ENCODE data around the gene KDM4C.
"Not testable (repeated sequence)": the region's sequence is repeated elsewhere in the genome, so short reads cannot be mapped to it uniquely, and the experiment has no call there.

KDM4C gene

DNA sequence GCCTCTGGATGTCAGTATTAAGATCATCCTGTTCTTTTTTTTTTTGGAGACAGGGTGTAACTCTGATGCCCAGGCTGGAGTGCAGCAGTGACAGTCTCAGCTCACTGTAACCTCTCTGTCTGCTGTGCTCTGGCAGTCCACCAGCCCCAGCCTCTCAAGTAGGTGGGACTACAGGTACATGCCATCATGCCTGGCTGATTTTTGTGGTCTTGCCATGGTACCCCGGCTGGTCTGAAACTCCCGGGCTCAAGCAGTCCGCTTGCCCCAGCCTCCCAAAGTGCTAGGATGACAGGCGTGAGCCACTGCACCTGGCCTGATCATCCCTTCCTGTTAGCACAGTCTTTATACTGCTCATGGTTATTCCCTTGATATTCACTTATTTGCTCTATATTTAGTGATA is 3.5 kb downstream of the KDM4C start:
- Histone ChIP-seq H3K36me3 (ENCODE audit: control insufficient read depth in 5 of 5, insufficient read depth in 5 of 5, low read length in 5 of 5) (no peaks in the 10 kb centered on the region), H3K9ac (ENCODE audit: low read length in 5 of 5) (no peak overlapping the region), H3K4me3 (ENCODE audit: low read depth in 1 of 5, low read length in 5 of 5) (no peak overlapping the region), H3K4me1 (ENCODE audit: control insufficient read depth in 5 of 5, insufficient read depth in 5 of 5, low read length in 5 of 5) (peaks cover 0 to 29% (median 14%) of the 10 kb centered on the region in 5 donors), H3K27me3 (ENCODE audit: control insufficient read depth in 5 of 5, insufficient read depth in 4 of 5, low read length in 5 of 5) (no peaks in the 10 kb centered on the region), H3K9me3 (ENCODE audit: control insufficient read depth in 5 of 5, low read length in 5 of 5) (peaks cover 0 to 4% (median 0%) of the 10 kb centered on the region in 5 donors), H3K27ac (ENCODE audit: low read depth, low read length) (no peak overlapping the region)

DNA sequence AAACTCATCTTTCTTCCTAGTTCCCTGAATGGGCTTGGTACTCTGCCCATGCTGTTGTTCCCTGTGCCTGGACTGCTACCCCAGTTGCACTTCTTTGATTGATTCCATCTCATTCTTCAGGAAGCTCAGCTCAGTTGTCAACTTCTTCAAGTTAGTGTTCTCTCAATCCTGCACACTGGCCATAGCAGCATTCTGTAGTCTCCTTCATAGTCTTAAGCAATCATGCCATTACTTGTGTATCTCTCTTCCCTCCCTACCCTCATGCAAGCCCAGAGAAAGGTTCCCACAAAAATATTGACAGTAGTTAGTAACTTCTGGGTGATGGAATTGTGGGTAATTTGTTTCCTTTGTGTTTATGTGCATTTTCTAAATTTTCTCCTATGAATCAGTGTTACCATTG is 5.5 kb downstream of the KDM4C start:
- no peak overlapping the region for H3K9ac ChIP-seq (ENCODE audit: low read length in 5 of 5)
- H3K4me3 ChIP-seq (ENCODE audit: low read depth in 1 of 5, low read length in 5 of 5) = no peak overlapping the region
- H3K36me3 ChIP-seq (ENCODE audit: control insufficient read depth in 5 of 5, insufficient read depth in 5 of 5, low read length in 5 of 5) = no peaks in the 10 kb centered on the region
- no peaks in the 10 kb centered on the region for H3K27me3 ChIP-seq (ENCODE audit: control insufficient read depth in 5 of 5, insufficient read depth in 4 of 5, low read length in 5 of 5)
- H3K9me3 ChIP-seq (ENCODE audit: control insufficient read depth in 5 of 5, low read length in 5 of 5) = peaks cover 0 to 4% (median 0%) of the 10 kb centered on the region in 5 donors
- peaks cover 0 to 17% (median 8%) of the 10 kb centered on the region in 5 donors for H3K4me1 ChIP-seq (ENCODE audit: control insufficient read depth in 5 of 5, insufficient read depth in 5 of 5, low read length in 5 of 5)
- no peak overlapping the region for H3K27ac ChIP-seq (ENCODE audit: low read depth, low read length)

DNA sequence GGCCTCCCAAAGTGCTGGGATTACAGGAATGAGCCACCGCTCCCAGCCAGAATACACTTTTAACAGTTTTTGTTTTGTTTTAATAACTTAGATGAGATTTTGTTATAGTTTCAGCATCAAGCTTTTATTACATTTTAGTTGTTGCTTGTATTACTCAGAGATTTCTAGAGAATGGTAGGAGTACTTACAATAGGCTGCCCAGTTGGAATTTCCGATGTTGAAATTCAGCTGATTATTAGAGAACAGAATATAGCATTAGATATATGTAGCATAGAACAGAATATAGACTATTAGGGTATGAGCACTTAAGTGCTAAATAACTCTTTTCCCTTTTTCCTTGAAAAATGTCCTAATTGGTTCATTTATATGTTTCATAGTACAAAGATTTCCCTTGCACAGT is 6.2 kb downstream of the KDM4C start:
- Histone ChIP-seq H3K27me3 (ENCODE audit: control insufficient read depth in 5 of 5, insufficient read depth in 4 of 5, low read length in 5 of 5) (no peaks in the 10 kb centered on the region), H3K27ac (ENCODE audit: low read depth, low read length) (no peak overlapping the region), H3K4me3 (ENCODE audit: low read depth in 1 of 5, low read length in 5 of 5) (no peak overlapping the region), H3K4me1 (ENCODE audit: control insufficient read depth in 5 of 5, insufficient read depth in 5 of 5, low read length in 5 of 5) (peaks cover 0 to 9% (median 6%) of the 10 kb centered on the region in 5 donors), H3K9ac (ENCODE audit: low read length in 5 of 5) (no peak overlapping the region), H3K9me3 (ENCODE audit: control insufficient read depth in 5 of 5, low read length in 5 of 5) (peaks cover 0 to 4% (median 0%) of the 10 kb centered on the region in 5 donors), H3K36me3 (ENCODE audit: control insufficient read depth in 5 of 5, insufficient read depth in 5 of 5, low read length in 5 of 5) (no peaks in the 10 kb centered on the region)

DNA sequence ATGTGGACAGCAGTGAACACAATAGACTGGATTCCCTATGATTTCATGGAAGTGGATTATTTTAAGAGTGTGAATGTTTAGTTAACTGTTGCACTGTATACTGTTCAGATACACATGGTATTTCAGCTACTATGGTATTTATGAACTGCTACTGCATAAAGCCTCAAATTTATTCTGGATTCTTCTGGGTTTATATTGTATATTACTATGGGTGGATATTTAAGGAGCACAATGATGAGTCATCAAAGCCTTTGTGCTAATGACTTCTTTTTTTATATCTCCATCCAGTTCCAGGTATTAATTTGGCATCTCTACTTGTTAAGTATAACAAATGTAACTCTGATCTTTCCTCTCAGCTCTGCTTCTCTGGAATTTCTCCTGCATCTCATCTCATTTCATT is 6.8 kb downstream of the KDM4C start:
- Histone ChIP-seq H3K27me3 (ENCODE audit: control insufficient read depth in 5 of 5, insufficient read depth in 4 of 5, low read length in 5 of 5) (no peaks in the 10 kb centered on the region), H3K36me3 (ENCODE audit: control insufficient read depth in 5 of 5, insufficient read depth in 5 of 5, low read length in 5 of 5) (no peaks in the 10 kb centered on the region), H3K4me1 (ENCODE audit: control insufficient read depth in 5 of 5, insufficient read depth in 5 of 5, low read length in 5 of 5) (peaks cover 0 to 5% (median under 1%) of the 10 kb centered on the region in 5 donors), H3K4me3 (ENCODE audit: low read depth in 1 of 5, low read length in 5 of 5) (no peak overlapping the region), H3K27ac (ENCODE audit: low read depth, low read length) (no peak overlapping the region), H3K9me3 (ENCODE audit: control insufficient read depth in 5 of 5, low read length in 5 of 5) (peaks cover 0 to 4% (median 0%) of the 10 kb centered on the region in 5 donors), H3K9ac (ENCODE audit: low read length in 5 of 5) (no peak overlapping the region)

DNA sequence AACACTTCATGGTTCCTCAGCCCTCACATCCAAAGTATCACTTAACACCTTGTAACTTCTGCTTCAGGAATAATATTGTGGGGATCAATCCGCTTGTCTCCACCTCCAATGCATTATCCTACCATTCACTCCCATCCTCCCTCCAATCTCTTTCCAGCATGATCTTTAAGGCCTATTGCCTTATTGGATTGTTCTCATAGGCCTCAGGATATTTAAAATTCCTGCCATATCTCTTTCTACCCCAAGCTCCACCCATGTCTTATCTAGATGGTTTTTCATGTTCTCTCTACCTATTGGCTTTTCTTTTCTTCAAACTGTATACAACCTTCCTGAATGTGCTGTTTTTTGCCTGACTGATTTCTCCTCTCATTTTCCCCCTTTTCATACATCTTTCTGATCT is 7.2 kb downstream of the KDM4C start:
- H3K27ac ChIP-seq (ENCODE audit: low read depth, low read length) = no peak overlapping the region
- H3K4me3 ChIP-seq (ENCODE audit: low read depth in 1 of 5, low read length in 5 of 5) = no peak overlapping the region
- peaks cover 0 to 4% (median 0%) of the 10 kb centered on the region in 5 donors for H3K9me3 ChIP-seq (ENCODE audit: control insufficient read depth in 5 of 5, low read length in 5 of 5)
- no peak overlapping the region for H3K9ac ChIP-seq (ENCODE audit: low read length in 5 of 5)
- H3K36me3 ChIP-seq (ENCODE audit: control insufficient read depth in 5 of 5, insufficient read depth in 5 of 5, low read length in 5 of 5) = no peaks in the 10 kb centered on the region
- H3K27me3 ChIP-seq (ENCODE audit: control insufficient read depth in 5 of 5, insufficient read depth in 4 of 5, low read length in 5 of 5) = no peaks in the 10 kb centered on the region
- peaks cover 0 to 2% (median 0%) of the 10 kb centered on the region in 5 donors for H3K4me1 ChIP-seq (ENCODE audit: control insufficient read depth in 5 of 5, insufficient read depth in 5 of 5, low read length in 5 of 5)

DNA sequence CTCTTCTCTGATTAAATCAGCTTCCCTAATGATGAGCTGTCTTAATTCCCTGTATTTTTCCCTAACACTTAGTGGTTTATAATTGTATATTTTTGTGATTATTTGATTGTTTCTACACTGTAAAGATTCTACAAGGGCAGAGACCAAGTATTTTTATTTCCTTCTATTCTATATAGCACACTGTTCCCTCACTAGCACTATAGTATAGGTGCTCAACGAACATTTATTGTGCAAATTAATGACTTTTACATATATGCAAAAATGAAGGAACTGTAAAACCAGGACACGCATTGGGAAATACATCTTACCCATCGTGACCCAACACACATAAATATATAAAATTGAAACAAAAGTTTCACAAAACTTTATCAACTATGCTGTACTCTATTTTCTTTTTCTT is 7.6 kb downstream of the KDM4C start:
- H3K36me3 ChIP-seq (ENCODE audit: control insufficient read depth in 5 of 5, insufficient read depth in 5 of 5, low read length in 5 of 5) = no peaks in the 10 kb centered on the region
- H3K4me1 ChIP-seq (ENCODE audit: control insufficient read depth in 5 of 5, insufficient read depth in 5 of 5, low read length in 5 of 5) = no peaks in the 10 kb centered on the region
- H3K4me3 ChIP-seq (ENCODE audit: low read depth in 1 of 5, low read length in 5 of 5) = no peak overlapping the region
- no peak overlapping the region for H3K27ac ChIP-seq (ENCODE audit: low read depth, low read length)
- H3K27me3 ChIP-seq (ENCODE audit: control insufficient read depth in 5 of 5, insufficient read depth in 4 of 5, low read length in 5 of 5) = no peaks in the 10 kb centered on the region
- peaks cover 0 to 4% (median 0%) of the 10 kb centered on the region in 5 donors for H3K9me3 ChIP-seq (ENCODE audit: control insufficient read depth in 5 of 5, low read length in 5 of 5)
- no peak overlapping the region for H3K9ac ChIP-seq (ENCODE audit: low read length in 5 of 5)

DNA sequence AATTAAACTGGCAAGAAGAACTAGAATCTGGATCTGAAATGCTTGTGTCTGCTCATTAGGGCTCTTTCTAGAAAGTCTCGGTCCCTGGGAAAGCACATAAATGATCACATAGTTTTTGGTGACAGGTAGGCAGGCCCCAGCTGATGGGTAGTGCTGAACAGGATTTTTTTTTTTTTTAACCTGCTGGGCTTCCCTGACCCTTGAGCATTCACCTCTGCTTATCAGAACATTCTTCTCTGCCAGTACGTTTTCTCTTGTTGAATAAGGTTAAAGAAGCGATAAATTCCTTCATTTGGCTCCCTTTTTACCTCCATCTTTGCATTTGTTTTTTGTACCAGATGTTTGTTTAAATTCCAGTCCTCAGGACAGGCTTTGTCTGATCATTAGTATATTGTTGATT is 8.8 kb downstream of the KDM4C start:
- Histone ChIP-seq H3K9ac (ENCODE audit: low read length in 5 of 5) (no peak overlapping the region), H3K27ac (ENCODE audit: low read depth, low read length) (no peak overlapping the region), H3K4me3 (ENCODE audit: low read depth in 1 of 5, low read length in 5 of 5) (no peak overlapping the region), H3K36me3 (ENCODE audit: control insufficient read depth in 5 of 5, insufficient read depth in 5 of 5, low read length in 5 of 5) (no peaks in the 10 kb centered on the region), H3K27me3 (ENCODE audit: control insufficient read depth in 5 of 5, insufficient read depth in 4 of 5, low read length in 5 of 5) (no peaks in the 10 kb centered on the region), H3K9me3 (ENCODE audit: control insufficient read depth in 5 of 5, low read length in 5 of 5) (peaks cover 0 to 4% (median 0%) of the 10 kb centered on the region in 5 donors), H3K4me1 (ENCODE audit: control insufficient read depth in 5 of 5, insufficient read depth in 5 of 5, low read length in 5 of 5) (no peaks in the 10 kb centered on the region)

DNA sequence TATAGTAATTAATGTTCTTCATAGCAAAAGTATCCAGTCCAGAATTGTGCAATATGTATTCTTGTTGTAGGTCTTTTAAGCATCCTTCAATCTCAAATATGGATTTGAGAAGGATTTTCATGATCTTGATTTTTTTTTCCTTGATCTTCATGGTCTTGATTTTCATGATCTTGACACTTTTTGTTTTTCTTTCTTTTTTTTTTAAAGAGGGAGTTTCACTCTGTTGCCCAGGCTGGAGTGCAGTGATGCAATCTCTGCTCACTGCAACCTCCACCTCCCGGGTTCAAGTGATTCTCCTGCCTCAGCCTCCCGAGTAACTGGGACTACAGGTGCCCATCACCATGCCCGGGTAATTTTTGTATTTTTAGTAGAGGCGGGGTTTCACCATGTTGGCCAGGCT is 10.8 kb downstream of the KDM4C start:
- not testable (repeated sequence) for H3K27ac ChIP-seq (ENCODE audit: low read depth, low read length); H3K9ac ChIP-seq (ENCODE audit: low read length in 5 of 5); H3K27me3 ChIP-seq (ENCODE audit: control insufficient read depth in 5 of 5, insufficient read depth in 4 of 5, low read length in 5 of 5); H3K9me3 ChIP-seq (ENCODE audit: control insufficient read depth in 5 of 5, low read length in 5 of 5); H3K4me3 ChIP-seq (ENCODE audit: low read depth in 1 of 5, low read length in 5 of 5); H3K4me1 ChIP-seq (ENCODE audit: control insufficient read depth in 5 of 5, insufficient read depth in 5 of 5, low read length in 5 of 5); H3K36me3 ChIP-seq (ENCODE audit: control insufficient read depth in 5 of 5, insufficient read depth in 5 of 5, low read length in 5 of 5)

DNA sequence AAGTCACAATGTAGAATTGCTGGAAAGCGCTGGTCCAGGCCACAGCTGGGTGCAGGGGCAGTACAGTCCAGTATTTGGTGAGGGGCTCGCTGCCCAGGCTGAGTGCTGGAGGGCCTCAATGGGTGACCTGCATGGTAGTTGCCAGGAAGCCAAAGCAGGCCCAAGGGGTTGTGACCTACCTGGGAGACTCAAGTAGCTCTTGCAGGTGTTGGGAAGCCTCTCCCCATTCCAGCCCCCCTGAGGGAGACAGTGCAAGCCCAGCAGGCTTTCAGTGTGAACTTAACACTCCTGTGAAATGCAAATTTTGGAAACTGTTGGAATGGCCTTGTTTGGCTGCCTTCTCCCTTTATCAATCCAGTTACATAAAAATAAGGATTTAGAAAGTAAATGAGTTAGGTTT is 13.9 kb downstream of the KDM4C start:
- Histone ChIP-seq H3K4me3 (ENCODE audit: low read depth in 1 of 5, low read length in 5 of 5) (no peak overlapping the region), H3K27ac (ENCODE audit: low read depth, low read length) (no peak overlapping the region), H3K9me3 (ENCODE audit: control insufficient read depth in 5 of 5, low read length in 5 of 5) (no peaks in the 10 kb centered on the region), H3K4me1 (ENCODE audit: control insufficient read depth in 5 of 5, insufficient read depth in 5 of 5, low read length in 5 of 5) (no peaks in the 10 kb centered on the region), H3K36me3 (ENCODE audit: control insufficient read depth in 5 of 5, insufficient read depth in 5 of 5, low read length in 5 of 5) (no peaks in the 10 kb centered on the region), H3K9ac (ENCODE audit: low read length in 5 of 5) (no peak overlapping the region), H3K27me3 (ENCODE audit: control insufficient read depth in 5 of 5, insufficient read depth in 4 of 5, low read length in 5 of 5) (no peaks in the 10 kb centered on the region)

DNA sequence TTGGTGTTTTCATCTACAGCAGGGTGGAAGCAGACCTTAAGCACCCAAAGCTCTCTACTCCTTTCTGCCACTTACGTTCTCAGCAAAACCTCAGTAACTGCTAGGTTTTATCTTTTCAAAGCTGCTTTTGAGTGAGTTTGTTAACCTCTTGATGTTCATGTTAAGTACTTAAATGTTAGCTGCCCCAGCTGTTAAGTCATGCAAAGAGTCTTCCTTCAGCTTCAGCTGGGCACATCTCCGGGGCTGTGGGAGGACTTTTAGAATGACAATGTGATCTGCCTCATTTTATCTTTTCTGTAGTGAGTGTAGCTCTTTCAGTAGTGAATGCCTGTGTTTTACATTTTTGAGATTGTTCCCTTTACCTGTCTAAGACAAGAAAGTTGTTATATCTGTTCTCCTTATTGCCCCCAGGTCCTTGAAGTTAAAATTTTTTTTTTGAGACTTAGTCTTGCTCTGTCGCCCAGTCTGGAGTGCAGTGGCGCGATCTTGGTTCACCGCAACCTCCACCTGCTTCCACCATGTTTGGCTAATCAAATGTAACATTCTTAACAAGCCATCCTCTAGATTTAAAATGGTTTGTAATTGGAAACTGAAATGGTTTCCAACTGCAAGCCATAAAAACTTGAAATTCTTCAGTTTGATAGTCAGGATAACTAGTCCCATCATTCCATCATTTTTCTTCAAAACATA is 19.6 kb downstream of the KDM4C start:
- peaks cover 4 to 12% (median 8%) of the 10 kb centered on the region in 5 donors for H3K4me1 ChIP-seq (ENCODE audit: control insufficient read depth in 5 of 5, insufficient read depth in 5 of 5, low read length in 5 of 5)
- no peak overlapping the region for H3K27ac ChIP-seq (ENCODE audit: low read depth, low read length)
- no peaks in the 10 kb centered on the region for H3K36me3 ChIP-seq (ENCODE audit: control insufficient read depth in 5 of 5, insufficient read depth in 5 of 5, low read length in 5 of 5)
- H3K9ac ChIP-seq (ENCODE audit: low read length in 5 of 5) = no peak overlapping the region
- H3K9me3 ChIP-seq (ENCODE audit: control insufficient read depth in 5 of 5, low read length in 5 of 5) = no peaks in the 10 kb centered on the region
- H3K27me3 ChIP-seq (ENCODE audit: control insufficient read depth in 5 of 5, insufficient read depth in 4 of 5, low read length in 5 of 5) = no peaks in the 10 kb centered on the region
- no peak overlapping the region for H3K4me3 ChIP-seq (ENCODE audit: low read depth in 1 of 5, low read length in 5 of 5)
